Activated CD4-positive, CD25-positive, alpha-beta regulatory T cell (primary cell): ENCODE data around the gene PEAK1.

Source experiments
- DNase-seq, 4 experiments: peaks; one replicate each; lab custom pipeline; 2025; lab: John Stamatoyannopoulos, UW

PEAK1 gene

GRCh38 chr15:77085297-77085696 lies 334.6 kb downstream of the PEAK1 start:
- DNase-seq = no peak

DNA sequence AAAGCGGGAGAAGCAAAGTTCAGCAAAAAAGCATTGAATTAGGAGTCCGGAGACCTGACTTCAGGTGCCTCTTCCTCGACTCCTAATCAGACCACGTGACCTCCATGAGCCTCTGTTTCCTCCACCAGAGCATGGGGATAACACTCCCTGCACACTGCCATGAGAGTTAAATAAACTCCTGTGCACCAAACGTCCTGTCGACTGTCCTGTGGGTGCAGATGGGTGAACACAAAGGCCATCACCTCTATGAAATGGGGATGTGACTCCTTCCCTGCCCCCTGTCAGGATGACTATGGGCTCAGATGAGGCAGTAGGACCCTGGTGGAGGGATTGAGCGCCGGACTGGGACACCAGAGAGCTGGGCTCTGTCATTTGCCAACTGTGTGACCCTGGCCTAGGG lies 335.5 kb downstream of the PEAK1 start:
- DNase-seq = no peak

DNA sequence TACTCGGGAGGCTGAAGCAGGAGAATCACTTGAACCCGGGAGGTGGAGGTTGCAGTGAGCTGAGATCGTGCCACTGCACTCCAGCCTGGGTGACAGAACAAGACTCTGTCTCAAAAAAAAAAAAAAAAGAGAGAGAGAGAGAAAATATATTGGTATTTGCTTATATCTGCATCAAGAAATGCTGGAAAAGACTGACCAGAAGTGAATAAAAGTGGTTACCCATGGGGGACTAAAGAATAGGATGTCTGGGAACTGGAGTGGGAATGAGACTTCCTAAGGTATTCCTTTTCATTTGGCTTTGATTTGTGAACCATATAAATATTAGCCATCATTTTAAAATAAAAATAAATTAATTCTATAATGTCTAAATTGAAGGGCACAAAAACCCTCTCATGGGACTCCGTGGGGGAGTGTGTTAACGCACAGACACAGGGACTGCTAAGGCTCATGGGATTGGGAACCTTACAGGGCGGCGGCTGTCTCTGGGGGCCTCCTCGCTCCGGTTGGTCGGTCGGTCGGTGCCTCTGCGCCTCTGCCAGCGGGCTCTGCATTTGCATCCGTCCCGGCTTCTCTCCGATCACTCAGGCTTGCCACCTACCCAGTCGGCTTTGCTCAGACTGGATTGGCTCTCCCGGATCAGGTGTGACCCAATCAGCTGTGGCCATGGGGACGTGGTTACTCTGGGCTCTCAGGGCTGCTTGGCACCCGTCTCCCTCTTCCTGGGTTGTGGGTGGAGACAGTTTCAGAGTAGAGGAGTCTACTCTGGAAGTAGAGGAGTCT lies 336.3 kb downstream of the PEAK1 start:
- peak in 2 of 4 experiments; percentile 9 to 16 for DNase-seq

DNA sequence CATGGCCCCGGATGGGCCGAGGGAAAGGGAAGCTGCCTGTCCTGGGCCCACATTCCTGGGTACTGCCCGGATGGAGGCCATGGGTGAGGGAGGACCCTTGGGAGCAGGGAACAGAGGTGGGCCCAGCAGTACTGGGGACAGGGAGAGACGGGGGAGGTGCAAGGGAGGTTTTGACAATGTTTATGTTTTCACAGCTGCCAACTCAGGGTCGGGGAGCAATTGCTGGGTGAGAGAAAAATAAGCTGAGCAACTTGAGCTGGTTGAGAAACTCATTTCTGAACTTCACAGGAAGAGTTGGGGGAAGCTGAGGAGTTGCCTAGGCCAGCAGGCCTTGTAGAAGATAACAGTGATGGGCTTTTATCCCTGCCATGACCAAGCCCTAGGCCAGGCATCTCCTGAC lies 337.9 kb downstream of the PEAK1 start:
- DNase-seq = no peak

DNA sequence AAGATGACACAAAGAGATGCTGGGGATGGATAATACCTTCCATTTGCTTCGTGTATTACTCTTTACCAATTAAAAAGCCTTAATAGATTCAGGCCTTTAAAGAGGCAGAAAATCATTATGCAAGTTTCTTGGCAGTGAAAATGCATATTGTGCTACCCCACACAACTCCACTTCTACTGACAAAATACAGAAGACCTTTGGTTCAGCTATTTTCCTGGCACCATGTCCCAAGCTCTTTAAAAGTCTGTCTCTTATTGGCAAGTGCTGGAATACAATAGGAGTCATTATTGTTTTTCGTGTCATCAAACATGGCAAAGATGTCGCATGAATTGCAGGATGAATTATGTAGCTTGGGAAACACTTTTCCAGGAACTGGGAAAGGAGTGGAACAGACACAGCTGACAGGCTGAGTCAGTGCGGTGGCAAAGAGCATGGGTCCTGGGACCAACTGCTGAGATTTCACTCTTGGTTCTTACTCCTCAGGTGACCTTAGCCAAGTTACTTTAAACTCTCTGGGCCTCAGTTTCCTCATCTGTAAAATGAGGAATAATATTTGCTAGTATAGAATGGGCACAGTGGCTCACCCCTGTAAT lies 343.5 kb downstream of the PEAK1 start:
- no peak for DNase-seq

DNA sequence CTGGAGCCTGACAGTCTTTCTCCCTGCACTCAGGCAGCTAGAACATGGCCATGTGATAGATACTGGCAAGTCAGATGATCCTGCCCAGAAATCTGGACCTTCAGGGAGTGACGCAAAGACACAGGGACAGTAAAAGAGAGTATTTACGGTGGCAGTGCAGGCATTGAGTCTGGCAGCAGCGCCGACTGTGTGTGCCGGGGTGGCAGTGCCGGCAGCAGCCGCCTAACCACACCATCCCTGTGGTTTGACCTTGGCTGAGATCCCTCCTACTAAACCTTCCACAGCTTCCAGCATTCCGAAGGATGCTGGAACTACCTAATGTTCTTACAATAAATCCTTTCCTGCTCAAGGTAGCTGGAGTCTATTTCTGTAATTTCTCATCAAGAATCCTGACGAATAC lies 344.4 kb downstream of the PEAK1 start:
- DNase-seq = no peak

- DNase-seq = no peak
Observed at GRCh38 chr15:77074350-77074749, 345.6 kb downstream of the PEAK1 start.

GRCh38 chr15:77071305-77072223 lies 348.3 kb downstream of the PEAK1 start:
- DNase-seq = no peak

DNA sequence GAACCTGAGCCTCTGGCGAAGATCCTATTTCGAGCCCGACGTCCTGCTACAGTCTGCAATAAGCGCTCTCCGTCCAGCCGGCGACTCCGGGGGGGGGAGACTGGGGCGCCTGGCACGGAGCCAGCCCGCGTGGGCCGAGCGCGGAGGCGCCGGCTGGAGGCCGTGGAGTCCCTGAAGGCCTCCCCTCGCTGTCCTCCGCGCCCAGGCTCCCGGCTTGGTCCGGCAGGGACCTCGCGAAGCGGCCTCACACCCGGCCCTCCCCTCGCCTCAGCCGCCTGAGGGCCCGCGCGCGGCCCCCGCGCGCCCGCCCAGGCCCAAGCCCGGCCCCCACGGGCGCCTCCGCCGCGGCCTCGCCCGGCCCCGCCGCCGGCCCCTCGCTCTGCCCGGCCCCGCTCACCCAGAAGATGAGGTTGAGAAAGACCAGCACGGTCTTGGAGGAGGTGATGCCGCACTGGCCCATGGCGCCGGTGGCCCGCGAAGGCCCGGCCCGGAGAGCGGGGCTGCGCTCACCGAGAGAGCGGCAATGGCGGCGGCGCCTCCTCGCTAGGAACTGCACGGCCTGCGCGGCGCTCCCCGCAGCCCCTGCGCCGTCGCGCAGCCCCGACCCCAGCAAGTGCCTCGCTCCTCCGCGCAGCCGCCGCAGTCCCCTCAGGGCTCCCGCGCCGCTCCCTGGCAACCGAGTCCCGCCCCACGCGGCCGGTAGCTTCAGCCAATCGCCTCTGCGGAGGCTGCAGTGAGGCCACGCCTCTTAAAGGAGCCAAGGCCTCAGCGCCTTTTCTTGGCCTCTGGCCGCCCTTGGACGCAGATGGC lies 349.2 kb downstream of the PEAK1 start, which contains the start of gene TSPAN3:
TSPAN3 (minus strand) TSS at position 615 of the 810 bp plus-strand sequence; CDS start at position 460, 155 bp downstream.
- peak; percentile 73 to 88 (median 86) for DNase-seq

DNA sequence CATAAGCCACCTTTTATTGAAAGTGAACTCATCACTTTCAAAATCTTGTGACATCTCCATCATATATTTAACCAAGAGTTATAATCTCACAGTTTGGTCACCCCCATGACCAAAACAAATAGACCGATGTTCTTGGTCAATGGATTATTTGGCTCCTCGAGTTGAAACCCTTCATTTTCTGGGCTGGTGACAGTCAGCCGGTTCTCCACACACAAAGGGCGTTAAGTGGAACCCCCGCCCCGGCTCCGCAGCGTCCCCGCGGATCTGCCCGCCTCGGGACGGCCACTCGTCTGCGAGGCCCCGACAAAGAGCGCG lies 349.8 kb downstream of the PEAK1 start:
- DNase-seq = no peak

DNA sequence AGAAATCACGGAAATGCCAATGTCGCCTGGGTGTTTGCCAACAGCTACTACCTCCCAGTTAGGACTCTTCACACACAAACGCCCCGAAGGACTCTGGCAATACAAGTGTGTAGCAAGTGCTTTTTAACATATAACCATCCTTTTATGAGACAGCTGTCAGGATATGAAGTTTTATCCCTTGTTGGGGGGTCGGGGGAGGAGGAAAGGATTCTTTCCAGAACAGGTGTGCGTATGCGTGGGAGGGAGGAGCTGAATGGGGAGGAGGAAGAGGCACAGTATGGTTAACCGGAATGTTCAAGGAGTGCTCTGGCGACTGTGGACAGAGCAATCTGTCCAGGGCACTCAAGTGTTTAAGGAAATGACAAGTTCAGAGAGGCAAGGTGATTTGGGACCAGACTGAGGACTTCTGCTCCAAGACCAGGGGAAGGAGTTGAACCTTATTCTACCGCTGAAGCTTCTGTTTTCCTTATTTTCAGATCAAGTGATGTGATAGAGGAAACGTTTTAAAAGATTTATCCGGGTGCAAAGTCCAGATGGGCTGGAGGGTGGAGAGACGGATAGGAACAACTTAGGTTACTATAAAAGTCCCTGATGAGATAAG lies 350.3 kb downstream of the PEAK1 start:
- no peak for DNase-seq

- no peak for DNase-seq
Observed at GRCh38 chr15:77068633-77069032, 351.3 kb downstream of the PEAK1 start.

- no peak for DNase-seq
Observed at GRCh38 chr15:77067691-77068367, 352.1 kb downstream of the PEAK1 start.

- DNase-seq = no peak
Observed at GRCh38 chr15:77066971-77067690, 352.8 kb downstream of the PEAK1 start.

- no peak for DNase-seq
Observed at GRCh38 chr15:77064539-77065308, 355.2 kb downstream of the PEAK1 start.

DNA sequence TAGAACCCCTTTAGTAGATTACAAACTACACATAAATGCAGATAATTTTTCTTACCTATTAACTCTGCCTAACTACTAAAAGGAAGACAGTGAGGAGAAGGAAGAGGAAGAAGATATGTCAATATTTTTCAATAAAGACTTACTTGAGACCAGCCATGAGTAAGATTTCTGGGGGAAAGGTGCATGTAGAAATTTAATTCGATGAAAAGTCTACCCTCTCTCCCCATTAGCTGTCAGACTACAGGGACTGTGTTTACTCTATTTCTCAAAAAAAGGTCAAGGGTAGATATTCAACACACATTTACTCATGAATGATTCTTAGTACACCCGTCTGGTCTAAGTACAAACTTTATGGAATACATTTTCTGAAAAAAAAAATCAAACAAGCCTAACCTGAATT lies 355.8 kb downstream of the PEAK1 start:
- DNase-seq = no peak

DNA sequence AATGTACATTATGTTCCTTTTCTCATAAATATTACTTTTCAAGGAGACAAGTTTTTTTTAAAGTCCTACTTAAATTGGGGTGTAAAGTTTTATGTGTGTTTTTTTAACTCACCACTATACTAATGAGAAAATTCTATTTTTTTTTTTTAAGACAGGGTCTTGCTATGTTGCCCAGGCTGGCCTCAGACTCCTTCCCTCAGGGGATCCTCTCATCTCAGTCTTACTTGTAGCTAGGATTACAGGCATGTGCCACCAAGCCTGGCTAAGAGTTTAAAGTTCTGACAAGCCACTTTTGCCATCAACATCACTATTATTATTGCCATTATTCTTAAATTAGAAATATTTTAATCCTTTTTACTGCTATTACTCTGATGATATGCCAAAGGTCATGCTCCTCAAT lies 356.7 kb downstream of the PEAK1 start:
- DNase-seq = no peak

- no peak for DNase-seq
Observed at GRCh38 chr15:77060546-77060945, 359.4 kb downstream of the PEAK1 start.

DNA sequence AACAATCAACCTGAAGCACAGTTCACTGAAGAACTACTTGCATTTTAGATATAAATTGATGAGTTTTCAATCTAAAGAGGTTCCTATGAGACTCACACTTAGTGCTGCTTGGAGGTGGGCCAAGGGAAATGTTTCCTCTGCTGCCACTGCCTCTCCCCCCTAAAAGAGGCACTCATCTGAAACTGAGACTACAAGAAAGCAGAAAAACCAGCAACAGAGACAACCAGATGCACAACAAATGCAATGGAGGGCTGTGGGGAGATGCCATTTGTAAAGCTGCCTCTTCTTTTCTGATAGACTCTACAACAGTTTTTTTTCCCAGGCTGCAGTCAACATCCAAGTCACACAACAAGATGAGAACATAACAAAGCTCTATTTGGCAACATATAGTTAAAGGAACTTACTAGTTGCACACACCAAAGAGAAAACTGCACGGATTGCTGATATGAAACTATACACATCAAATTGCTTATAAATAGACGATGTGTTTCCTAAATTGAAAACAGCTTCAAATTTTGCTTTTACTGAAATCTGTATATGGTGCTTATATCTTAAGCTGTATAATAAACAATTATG lies 360.0 kb downstream of the PEAK1 start:
- no peak for DNase-seq
